SU-DHL-6 (cell line): ENCODE results near the gene CHURC1.

Experiments
- EZH2phosphoT487 ChIP-seq: fragments of 200-600 bp; sonication (generic), shearing (Covaris generic); conservative IDR thresholded peaks from 2 replicates; pipeline ENCODE4 v1.6.1; 2018; ENCODE audit warnings: mild to moderate bottlenecking, antibody characterized with exemption, low read length, moderate library complexity, mixed read lengths
- TF ChIP-seq, protein P1 (sequence below): fragments of 200-600 bp; sonication (generic); IDR thresholded peaks from one replicate; pipeline ENCODE4 v1.5.1; 2017; ENCODE audit warnings: antibody characterized with exemption, mild to moderate bottlenecking, low read length, moderate library complexity; ENCODE audit not compliant: insufficient read depth, poor library complexity, severe bottlenecking

- TF ChIP-seq, protein P1, sequence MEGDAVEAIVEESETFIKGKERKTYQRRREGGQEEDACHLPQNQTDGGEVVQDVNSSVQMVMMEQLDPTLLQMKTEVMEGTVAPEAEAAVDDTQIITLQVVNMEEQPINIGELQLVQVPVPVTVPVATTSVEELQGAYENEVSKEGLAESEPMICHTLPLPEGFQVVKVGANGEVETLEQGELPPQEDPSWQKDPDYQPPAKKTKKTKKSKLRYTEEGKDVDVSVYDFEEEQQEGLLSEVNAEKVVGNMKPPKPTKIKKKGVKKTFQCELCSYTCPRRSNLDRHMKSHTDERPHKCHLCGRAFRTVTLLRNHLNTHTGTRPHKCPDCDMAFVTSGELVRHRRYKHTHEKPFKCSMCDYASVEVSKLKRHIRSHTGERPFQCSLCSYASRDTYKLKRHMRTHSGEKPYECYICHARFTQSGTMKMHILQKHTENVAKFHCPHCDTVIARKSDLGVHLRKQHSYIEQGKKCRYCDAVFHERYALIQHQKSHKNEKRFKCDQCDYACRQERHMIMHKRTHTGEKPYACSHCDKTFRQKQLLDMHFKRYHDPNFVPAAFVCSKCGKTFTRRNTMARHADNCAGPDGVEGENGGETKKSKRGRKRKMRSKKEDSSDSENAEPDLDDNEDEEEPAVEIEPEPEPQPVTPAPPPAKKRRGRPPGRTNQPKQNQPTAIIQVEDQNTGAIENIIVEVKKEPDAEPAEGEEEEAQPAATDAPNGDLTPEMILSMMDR = no peak
- TF ChIP-seq EZH2phosphoT487 = no peak
Measured at GRCh38 chr14:64944041-64944440, 29.8 kb downstream of the CHURC1 start.
